ENCODE results near the gene RNF150. TPM values are rescaled to one million over a fixed set of nuclear protein-coding genes. Genes with fewer than 3 reads are reported as not detected.

RNF150 gene
- total and polyA plus RNA-seq, 2 of the 4 experiments (the other 2 are of a cell fraction) = 6.2 to 18.1 TPM

GRCh38 chr4:141158219-141158618 lies 24.9 kb upstream of the RNF150 start:
- ATAC-seq (ENCODE audit: low read depth) = peak; percentile 54; the same call in 1 of the 2 replicates
- intact Hi-C loops (cut with micrococcal nuclease) = loop anchor here (1.0 to 10.0 kb wide), 6 partner anchors 478 to 1929 kb away; partner anchors contain the start of gene IL15
- H3K56ac ChIP-seq (ENCODE audit: extremely low read depth, insufficient read depth, low read length) = no peak overlapping the region
- 0 out of 2 replicates have a peak, but pooled peaks cover 1% of the 10 kb centered on the region for H3K27me3 ChIP-seq (ENCODE audit: control insufficient read depth, insufficient read depth, low read length)
- H2BK20ac ChIP-seq (ENCODE audit: low read depth, low read length) = no peak overlapping the region
- dilution Hi-C loops (cut with HindIII; ENCODE audit: low sequenced_read_pairs, unreplicated experiment) = no loop called here
- POLR2A ChIA-PET (ENCODE audit: unreplicated experiment) = no interaction called here
- H2AK9ac ChIP-seq (replicated peaks; ENCODE audit: low read depth, low read length, poor library complexity) = no peak overlapping the region
- H3K4me1 ChIP-seq (ENCODE audit: control insufficient read depth, insufficient read depth, low read length) = no peaks in the 10 kb centered on the region
- H3K79me1 ChIP-seq (ENCODE audit: low read depth in 1 of 2, low read length in 2 of 2) = no peaks in the 10 kb centered on the region
- no peak overlapping the region for H4K91ac ChIP-seq (ENCODE audit: insufficient read depth, low read depth, low read length)
- H4K20me1 ChIP-seq (ENCODE audit: insufficient read depth, low read length) = no peaks in the 10 kb centered on the region
- no peak overlapping the region for H2BK120ac ChIP-seq (ENCODE audit: low read depth, low read length)
- no peak overlapping the region for H2AFZ ChIP-seq (replicated peaks; ENCODE audit: low read length, poor library complexity)
- H3K18ac ChIP-seq (ENCODE audit: low read depth, low read length) = no peak overlapping the region
- H3K4me2 ChIP-seq (ENCODE audit: low read depth, low read length) = no peak overlapping the region
- peak overlapping the region; percentile 52; the same call in 1 of the 2 replicates for H2AK5ac ChIP-seq (ENCODE audit: low read depth, low read length)
- no peak overlapping the region for H2BK15ac ChIP-seq (ENCODE audit: low read depth, low read length)
- no peaks in the 10 kb centered on the region for H3K36me3 ChIP-seq (ENCODE audit: control insufficient read depth, insufficient read depth, low read length)
- no peak overlapping the region for H3K9ac ChIP-seq (ENCODE audit: low read depth, low read length)
- no peak overlapping the region for H4K8ac ChIP-seq (ENCODE audit: low read depth in 2 of 2, low read length in 2 of 2)
- DNase-seq = peak; percentile 55
- no peak overlapping the region for H3K4ac ChIP-seq (ENCODE audit: low read depth, low read length)
- H2BK5ac ChIP-seq (ENCODE audit: low read depth, low read length, poor library complexity, severe bottlenecking) = no peak overlapping the region
- H3K27ac ChIP-seq (ENCODE audit: insufficient read depth, low read length) = no peak overlapping the region
- CTCF ChIA-PET = interaction anchor here (0.6 to 0.7 kb wide), 12 partner anchors 22 to 1981 kb away, joined by 3 to 8 read pairs (median 4); no protein-coding TSS in a partner anchor
- H3K14ac ChIP-seq (replicated peaks; ENCODE audit: low read depth, low read length) = no peak overlapping the region
- BruUV-seq (replicated peaks) = no TSS peak
- H3K4me3 ChIP-seq (ENCODE audit: insufficient read depth, low read depth, low read length) = no peak overlapping the region
- TF ChIP-seq CHD1 (IDR thresholded peaks at IDR 0.05; ENCODE audit: low read depth, low read length) = no peak
- TF ChIP-seq CTCF (conservative IDR thresholded peaks at IDR 0.05; ENCODE audit: low read depth, low read length) = peak; percentile 67
- TF ChIP-seq SMC3 (IDR thresholded peaks at IDR 0.05; ENCODE audit: low read depth, low read length) = peak; percentile 70; the same call in 1 of the 2 replicates
- no peak for TF ChIP-seq USF2 (IDR thresholded peaks at IDR 0.05; ENCODE audit: low read depth, low read length)
- peak; percentile 80 for TF ChIP-seq RAD21 (IDR thresholded peaks at IDR 0.05; ENCODE audit: low read length)
- no peak for TF ChIP-seq POLR2A (IDR thresholded peaks at IDR 0.05; ENCODE audit: low read depth, low read length)
- 0 out of 2 replicates have a peak, but pooled peaks cover 3% of the 10 kb centered on the region for H3K9me1 ChIP-seq (ENCODE audit: insufficient read depth, low read length)
- in situ Hi-C loops (cut with MboI; ENCODE audit: low sequenced_read_pairs) = loop anchor here (25.0 kb wide), 3 partner anchors 1554 to 1929 kb away; partner anchors contain the start of gene INPP4B
- H4K5ac ChIP-seq (ENCODE audit: low read depth, low read length) = no peak overlapping the region
- H3K23ac ChIP-seq (ENCODE audit: low read depth, low read length) = no peak overlapping the region
- no peaks in the 10 kb centered on the region for H3K9me3 ChIP-seq (ENCODE audit: control insufficient read depth, insufficient read depth, low read length)
